Gastrocnemius medialis (tissue), 4 donors: ENCODE results near the gene ZBTB7A. TPM values are rescaled to one million over a fixed set of nuclear protein-coding genes. Genes with fewer than 3 reads are reported as not detected.

Experiments used
- ATAC-seq, 2 donors: fragments of 150-250 bp; one replicate each; pipeline ENCODE4 v1.9.1; 2016
- DNase-seq, 2 donors: peaks; one replicate each; pipeline ENCODE4 v3.0.0-alpha.2; 2019
- H3K27ac ChIP-seq, 4 donors: fragments of 200-600 bp; sonication (generic); 1 replicate in 1 of 4; 2 replicates in 3 of 4; pipeline ENCODE4 v1.5.1; 2016 to 2018; ENCODE audit warnings: mild to moderate bottlenecking in 2 of 4, moderate library complexity in 1 of 4
- H3K27me3 ChIP-seq, 3 donors: fragments of 200-600 bp; sonication (generic) in 2 of 3; 1 replicate in 1 of 3; 2 replicates in 2 of 3; pipeline versions ENCODE4 v1.5.1 to v1.6.0; 2016 to 2019; ENCODE audit warnings: mild to moderate bottlenecking in 1 of 3, moderate library complexity in 1 of 3
- H3K36me3 ChIP-seq, 2 donors: fragments of 200-600 bp; sonication (generic) in 1 of 2; one replicate each; pipeline ENCODE4 v1.5.1; 2017 to 2018
- H3K4me1 ChIP-seq, 2 donors: fragments of 200-600 bp; sonication (generic) in 1 of 2; one replicate each; pipeline ENCODE4 v1.5.1; 2016 to 2017; ENCODE audit warnings: mild to moderate bottlenecking in 2 of 2
- H3K4me3 ChIP-seq, 4 donors: fragments of 200-600 bp; sonication (generic) in 3 of 4; 1 replicate in 1 of 4; 2 replicates in 3 of 4; pipeline ENCODE4 v1.5.1; 2016 to 2019; ENCODE audit warnings: mild to moderate bottlenecking in 2 of 4
- H3K9me3 ChIP-seq, 3 donors: fragments of 200-600 bp; sonication (generic) in 2 of 3; 1 replicate in 1 of 3; 2 replicates in 2 of 3; pipeline ENCODE4 v1.5.1; 2016 to 2019
- CTCF ChIP-seq, 5 experiments: fragments of 450-650 bp in 3 of 5; fragments of 200-600 bp in 2 of 5; sonication (generic) in 2 of 5; IDR thresholded peaks in 4 of 5; conservative IDR thresholded peaks in 1 of 5; 1 replicate in 4 of 5; 2 replicates in 1 of 5; pipeline ENCODE4 v1.5.1; 2016 to 2019; ENCODE audit warnings: antibody characterized with exemption in 5 of 5, mild to moderate bottlenecking in 3 of 5, moderate library complexity in 3 of 5
- POLR2A ChIP-seq, 2 donors: fragments of 450-650 bp; IDR thresholded peaks; one replicate each; pipeline ENCODE4 v1.6.1; 2017; ENCODE audit warnings: antibody characterized with exemption in 2 of 2, mild to moderate bottlenecking in 2 of 2, moderate library complexity in 2 of 2
- in situ Hi-C, 4 donors: fragments of 200-750 bp; cut with MboI; loops; one replicate each; pipeline versions ENCODE4 v1.15.0 to v1.8.0; 2017; ENCODE audit warnings: low sequenced_read_pairs in 4 of 4
- intact Hi-C: fragments of 100-400 bp; cut with DNase I; formaldehyde crosslinking; loops from one replicate; pipeline ENCODE4 v1.15.1; 2023; ENCODE audit warnings: low total_unique reads
- total RNA-seq, 4 donors: library from RNA; depleted of rRNA; stranded (reverse); fragments of >200 nt; gene quantifications; one replicate each; pipeline versions ENCODE4 v1.1.0 to v1.2.3, GENCODE V29; 2016

ZBTB7A gene
- total RNA-seq, 4 donors from 2014 or later = 50.0 to 104 (median 91.9) TPM

GRCh38 chr19:4099041-4099764 lies 32.5 kb upstream of the ZBTB7A start:
- Histone ChIP-seq H3K27ac (peak overlapping the region in 1 of 4 donors; percentile 57), H3K36me3 (peaks cover 0 to 56% of the 10 kb centered on the region in 2 donors), H3K27me3 (no peaks in the 10 kb centered on the region), H3K9me3 (no peaks in the 10 kb centered on the region), H3K4me1 (peaks cover 4 to 15% of the 10 kb centered on the region in 2 donors), H3K4me3 (no peak overlapping the region)
- ATAC-seq (no peak), DNase-seq (no peak)
- in situ Hi-C loops = no loop called here
- TF ChIP-seq POLR2A (IDR thresholded peaks at IDR 0.05) = no peak
- TF ChIP-seq CTCF (IDR thresholded peaks at IDR 0.05 in 4 of 5, conservative IDR thresholded peaks at IDR 0.05 in 1 of 5) = no peak
- intact Hi-C loops = no loop called here

GRCh38 chr19:4098493-4098892 lies 31.8 kb upstream of the ZBTB7A start:
- Histone ChIP-seq H3K9me3 (no peaks in the 10 kb centered on the region), H3K27me3 (no peaks in the 10 kb centered on the region), H3K27ac (peak overlapping the region in 3 of 4 donors; percentile 17 to 57 (median 32)), H3K4me3 (no peak overlapping the region), H3K4me1 (peaks cover 4 to 15% of the 10 kb centered on the region in 2 donors), H3K36me3 (peaks cover 0 to 60% of the 10 kb centered on the region in 2 donors)
- DNase-seq (peak in 1 of 2 donors; percentile 76), ATAC-seq (peak in 1 of 2 donors; percentile 75)
- no peak for TF ChIP-seq POLR2A (IDR thresholded peaks at IDR 0.05)
- in situ Hi-C loops = no loop called here
- intact Hi-C loops = no loop called here

- in situ Hi-C loops (no loop called here), intact Hi-C loops (no loop called here)
- peak in 1 of 2 donors; percentile 23 for ATAC-seq
- no peak for TF ChIP-seq CTCF (IDR thresholded peaks at IDR 0.05 in 4 of 5, conservative IDR thresholded peaks at IDR 0.05 in 1 of 5)
- TF ChIP-seq POLR2A (IDR thresholded peaks at IDR 0.05) = no peak
- Histone ChIP-seq H3K9me3 (no peaks in the 10 kb centered on the region), H3K4me3 (no peak overlapping the region), H3K27ac (peak overlapping the region; percentile 17 to 57 (median 34)), H3K36me3 (peaks cover 0 to 64% of the 10 kb centered on the region in 2 donors), H3K4me1 (peaks cover 4 to 15% of the 10 kb centered on the region in 2 donors), H3K27me3 (no peaks in the 10 kb centered on the region)
- DNase-seq = peak in 1 of 2 donors; percentile 44
These were observed 30.8 kb upstream of the ZBTB7A start for GRCh38 chr19:4097501-4097900.

GRCh38 chr19:4096049-4096892 lies 29.6 kb upstream of the ZBTB7A start:
- DNase-seq (no peak), ATAC-seq (no peak)
- Histone ChIP-seq H3K9me3 (no peaks in the 10 kb centered on the region), H3K27ac (no peak overlapping the region), H3K36me3 (peaks cover 0 to 53% of the 10 kb centered on the region in 2 donors), H3K4me1 (peaks cover 4 to 15% of the 10 kb centered on the region in 2 donors), H3K4me3 (no peak overlapping the region), H3K27me3 (no peaks in the 10 kb centered on the region)
- no peak for TF ChIP-seq POLR2A (IDR thresholded peaks at IDR 0.05)
- no peak for TF ChIP-seq CTCF (IDR thresholded peaks at IDR 0.05 in 4 of 5, conservative IDR thresholded peaks at IDR 0.05 in 1 of 5)
- intact Hi-C loops = no loop called here
- in situ Hi-C loops = no loop called here

GRCh38 chr19:4095488-4095844 lies 28.8 kb upstream of the ZBTB7A start:
- Histone ChIP-seq H3K9me3 (no peaks in the 10 kb centered on the region), H3K4me1 (peaks cover 4 to 15% of the 10 kb centered on the region in 2 donors), H3K27me3 (no peaks in the 10 kb centered on the region), H3K36me3 (peaks cover 0 to 51% of the 10 kb centered on the region in 2 donors), H3K4me3 (no peak overlapping the region), H3K27ac (no peak overlapping the region)
- TF ChIP-seq POLR2A (IDR thresholded peaks at IDR 0.05) (no peak), CTCF (IDR thresholded peaks at IDR 0.05 in 4 of 5, conservative IDR thresholded peaks at IDR 0.05 in 1 of 5) (no peak)
- in situ Hi-C loops (no loop called here), intact Hi-C loops (no loop called here)
- no peak for ATAC-seq
- DNase-seq = no peak
